GM19328 (cell line): ENCODE results near the gene VAT1L.
A peak's percentile ranks its signal among the peaks of the same experiment; 100 is the strongest.
"Not testable (repeated sequence)": the region's sequence is repeated elsewhere in the genome, so short reads cannot be mapped to it uniquely, and the experiment has no call there.

Experiments
- ATAC-seq: cut with Tn5 transposase; IDR thresholded peaks from one replicate; pipeline ENCODE4 v1.9.1; 2021; ENCODE audit warnings: mild to moderate bottlenecking, moderate library complexity; ENCODE audit not compliant: unreplicated experiment

VAT1L gene

DNA sequence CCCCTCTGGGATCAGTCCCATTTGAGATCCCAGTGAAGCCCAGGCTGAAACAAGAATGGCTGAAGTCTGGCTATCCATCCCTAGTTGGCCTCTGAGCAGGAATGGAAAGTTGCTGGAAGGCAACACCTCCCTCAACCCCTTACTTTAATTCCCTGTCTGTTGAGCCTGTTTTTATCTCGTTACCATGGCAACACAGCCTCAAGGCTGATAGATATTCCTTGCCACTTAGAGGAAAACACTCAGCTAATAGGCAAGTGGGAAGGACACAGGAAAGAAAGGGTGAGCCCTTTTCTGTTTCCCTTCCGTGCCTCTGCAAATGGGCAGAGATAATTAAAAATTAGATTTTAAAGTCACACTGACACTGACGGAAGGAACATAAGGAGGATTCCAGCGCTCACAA lies 158.5 kb downstream of the VAT1L start:
- ATAC-seq = no peak

DNA sequence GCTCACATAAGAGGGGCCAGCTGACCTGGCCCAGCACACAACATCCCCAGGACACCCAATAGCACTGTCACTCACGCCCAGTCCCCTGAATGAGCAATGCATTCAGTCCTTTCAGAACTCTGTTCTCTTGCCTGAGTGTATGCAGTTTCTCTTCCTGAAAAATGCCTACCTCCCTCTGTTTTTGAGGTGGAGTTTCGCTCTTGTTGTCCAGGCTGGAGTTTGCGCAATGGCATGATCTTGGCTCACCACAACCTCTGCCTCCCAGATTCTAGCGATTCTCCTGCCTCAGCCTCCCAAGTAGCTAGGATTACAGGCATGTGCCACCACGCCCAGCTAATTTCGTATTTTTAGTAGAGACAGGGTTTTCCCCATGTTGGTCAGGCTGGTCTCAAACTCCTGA lies 159.2 kb downstream of the VAT1L start:
- not testable (repeated sequence) for ATAC-seq

GRCh38 chr16:77948835-77949234 lies 160.5 kb downstream of the VAT1L start:
- ATAC-seq = no peak

DNA sequence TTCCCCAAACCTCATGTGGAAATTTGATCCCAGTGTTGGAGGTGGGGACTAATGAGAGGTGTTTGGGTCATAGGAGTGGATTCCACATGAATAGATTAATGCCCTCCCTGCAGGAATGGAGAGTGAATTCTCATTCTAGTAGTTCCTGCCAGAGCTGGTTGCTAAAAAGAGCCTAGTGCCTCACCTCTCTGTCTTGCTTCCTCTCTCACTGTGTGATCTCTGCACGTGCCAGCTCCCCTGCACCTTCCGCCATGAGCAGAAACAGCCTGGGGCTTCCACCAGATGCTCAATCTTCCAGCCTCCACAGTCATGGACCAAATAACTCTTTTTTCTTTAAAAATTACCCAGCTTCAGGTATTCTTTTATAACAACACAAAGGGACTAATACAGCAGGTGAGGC lies 161.1 kb downstream of the VAT1L start:
- no peak for ATAC-seq

- ATAC-seq = no peak
Measured at GRCh38 chr16:77951788-77952187, 163.4 kb downstream of the VAT1L start.

DNA sequence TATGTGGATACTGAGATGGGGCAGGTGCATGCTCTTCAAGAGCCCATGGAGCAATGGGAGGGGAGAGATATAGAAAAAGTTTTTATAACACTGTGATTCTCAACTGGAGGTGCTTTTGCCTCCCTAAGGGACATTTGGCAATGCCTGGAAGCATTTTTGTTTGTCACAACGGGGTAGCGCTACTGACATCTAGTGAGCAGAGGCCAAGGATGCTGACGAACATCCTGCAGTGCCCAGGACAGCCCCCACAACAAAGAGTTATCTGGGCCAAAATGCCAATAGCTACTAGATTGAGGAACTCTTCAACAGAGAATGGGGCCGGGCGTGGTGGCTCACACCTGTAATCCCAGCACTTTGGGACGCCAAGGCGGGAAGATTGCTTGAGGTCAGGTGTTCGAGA lies 166.8 kb downstream of the VAT1L start:
- no peak for ATAC-seq

- no peak for ATAC-seq
Measured at GRCh38 chr16:77956231-77956630, 167.9 kb downstream of the VAT1L start.

DNA sequence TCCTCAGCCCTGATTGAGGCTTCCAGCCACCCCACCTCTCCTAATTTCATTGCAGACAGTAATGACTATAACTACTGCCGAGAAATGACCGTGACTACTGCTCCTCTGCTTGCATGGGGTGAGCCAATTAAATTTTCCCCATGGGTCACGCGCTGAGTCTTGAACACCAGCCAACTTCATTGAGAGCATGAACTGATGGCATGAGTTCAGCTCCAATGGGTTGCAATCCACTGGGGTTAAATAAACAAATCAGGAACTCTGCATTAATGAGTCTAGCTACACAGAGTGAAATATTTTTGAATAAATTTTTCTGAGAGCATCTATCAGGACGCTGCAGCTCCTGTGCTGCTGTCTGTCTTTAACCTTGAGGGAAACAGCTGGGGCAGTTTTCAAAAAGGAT lies 172.4 kb downstream of the VAT1L start:
- ATAC-seq = no peak

DNA sequence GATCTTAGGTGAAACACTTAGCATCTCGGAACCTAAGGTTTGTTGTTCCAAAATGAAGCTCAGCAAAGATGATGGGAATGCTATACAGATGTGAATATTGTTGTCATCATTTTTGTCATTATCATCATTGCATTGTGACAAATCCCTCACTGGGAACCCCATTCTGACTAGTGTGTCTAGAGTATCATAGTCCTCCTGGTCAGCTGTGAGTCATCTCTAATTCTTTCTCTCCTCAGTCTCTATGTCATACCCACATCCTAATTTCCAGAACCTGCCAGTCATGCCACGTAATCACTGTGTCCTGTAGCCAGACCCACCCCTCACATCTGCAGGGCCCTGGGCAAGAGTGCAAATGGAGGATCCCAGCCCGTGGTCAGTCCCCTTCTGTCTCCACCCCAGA lies 173.4 kb downstream of the VAT1L start:
- no peak for ATAC-seq

GRCh38 chr16:77962689-77963088 lies 174.3 kb downstream of the VAT1L start:
- ATAC-seq = no peak

- no peak for ATAC-seq
Measured at GRCh38 chr16:77963185-77964044, 175.1 kb downstream of the VAT1L start.

DNA sequence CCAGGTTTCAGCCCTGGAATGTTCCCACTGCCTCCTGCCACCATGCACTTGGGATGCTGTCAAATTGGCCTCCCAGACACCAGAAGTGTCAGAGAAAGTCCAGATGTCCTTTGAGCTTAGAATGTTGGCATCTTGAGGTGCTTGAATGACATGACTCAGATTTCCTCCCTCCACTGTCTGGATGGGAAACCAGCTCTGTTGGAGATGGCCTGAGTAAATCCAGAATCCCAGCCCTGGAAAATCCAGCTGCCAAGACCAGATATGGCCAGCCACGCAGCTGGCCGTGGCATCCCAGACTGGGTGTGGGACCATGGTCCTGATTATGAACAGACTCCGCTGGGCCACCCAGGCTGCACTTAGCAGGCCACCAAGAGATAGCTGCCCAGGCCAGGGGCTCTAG lies 177.0 kb downstream of the VAT1L start:
- no peak for ATAC-seq

DNA sequence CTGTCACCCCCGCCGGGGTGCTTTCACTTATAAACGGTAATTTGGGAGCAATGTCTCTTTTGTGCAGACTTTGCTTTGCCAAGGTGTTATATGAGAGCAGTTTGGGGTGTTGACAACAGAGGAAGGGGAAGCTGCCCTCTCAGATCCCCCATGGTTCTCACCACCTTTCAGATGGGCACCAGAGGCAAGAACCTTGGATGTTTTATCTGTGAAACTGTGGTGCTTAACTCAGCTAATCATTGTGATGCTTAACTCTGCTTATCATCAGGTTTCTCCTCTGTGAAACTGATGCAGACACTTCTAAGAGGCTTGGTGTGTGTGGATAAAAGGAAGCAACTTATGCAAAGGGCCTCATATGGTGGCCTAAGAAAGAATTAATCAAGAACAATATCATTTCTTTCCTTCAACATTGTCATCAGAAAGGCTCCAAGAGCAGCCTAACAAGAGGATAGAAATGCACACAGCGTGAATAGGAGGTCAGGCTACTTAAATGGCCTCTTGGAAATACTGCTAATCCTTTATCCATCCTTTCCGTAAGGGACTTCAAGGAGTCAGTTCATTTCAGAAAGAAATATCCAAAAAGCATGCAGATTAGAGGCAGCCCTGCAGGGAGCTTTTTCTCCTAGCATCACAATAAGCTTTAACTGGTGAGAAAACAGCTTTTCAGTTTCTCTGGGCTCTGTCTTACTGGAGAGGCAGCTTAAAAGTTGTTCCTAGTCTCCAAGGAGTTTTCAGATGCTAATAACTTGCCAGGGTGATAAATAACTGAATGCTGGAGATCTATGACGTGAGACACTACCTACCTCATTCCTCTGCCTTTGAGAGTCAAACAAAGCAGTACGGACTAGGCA lies 178.9 kb downstream of the VAT1L start:
- no peak for ATAC-seq

DNA sequence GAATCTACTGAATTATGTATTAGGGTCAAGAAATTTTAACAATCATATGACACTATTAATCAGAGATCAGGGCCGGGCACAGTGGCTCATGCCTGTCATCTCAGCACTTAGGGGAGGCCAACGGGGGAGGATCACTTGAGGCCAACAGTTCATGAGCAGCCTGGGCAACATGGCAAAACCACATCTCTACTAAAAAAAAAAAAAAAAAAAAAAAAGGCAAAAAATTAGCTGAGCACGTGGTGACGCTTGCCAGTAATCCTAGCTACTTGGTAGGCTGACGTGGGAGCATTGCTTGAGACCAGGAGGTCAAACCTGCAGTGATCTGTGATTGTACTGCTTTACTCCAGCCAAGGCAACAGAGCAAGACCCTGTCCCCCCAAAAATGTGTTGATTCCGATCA lies 181.5 kb downstream of the VAT1L start:
- ATAC-seq = no peak

GRCh38 chr16:77970371-77970770 lies 182.0 kb downstream of the VAT1L start:
- ATAC-seq = no peak

GRCh38 chr16:77971306-77972061 lies 183.1 kb downstream of the VAT1L start:
- ATAC-seq = peak; percentile 73

GRCh38 chr16:77972062-77972392 lies 183.7 kb downstream of the VAT1L start:
- no peak for ATAC-seq

GRCh38 chr16:77974883-77975282 lies 186.5 kb downstream of the VAT1L start:
- ATAC-seq = no peak

- ATAC-seq = no peak
Measured at GRCh38 chr16:77975942-77976341, 187.6 kb downstream of the VAT1L start.

GRCh38 chr16:77977339-77977738 lies 189.0 kb downstream of the VAT1L start:
- ATAC-seq = no peak

DNA sequence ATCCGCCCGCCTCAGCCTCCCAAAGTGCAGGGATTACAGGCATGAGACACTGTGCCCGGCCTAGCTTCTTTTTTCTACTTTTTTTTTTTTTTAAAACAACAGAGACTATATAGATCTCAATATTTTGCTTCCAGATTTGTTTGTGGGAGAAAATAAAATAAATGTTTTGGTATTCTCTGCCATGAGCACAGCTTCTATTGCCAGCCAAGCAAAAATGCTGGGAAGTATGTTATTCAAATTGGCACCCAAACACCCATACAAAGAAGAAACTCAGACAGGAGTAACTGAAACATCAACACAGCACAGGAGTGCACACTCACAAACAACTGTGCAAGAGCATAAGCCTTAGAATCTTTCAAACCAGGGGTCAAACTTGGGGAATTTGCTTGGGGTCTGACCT lies 196.7 kb downstream of the VAT1L start:
- no peak for ATAC-seq
